Measurements from ENCODE around the gene TMF1. TPM values are rescaled to one million over a fixed set of nuclear protein-coding genes. Genes with fewer than 3 reads are reported as not detected.

The TMF1 gene
- total and polyA plus RNA-seq, 2 of the 8 experiments (the other 6 are each of a cell fraction or from before 2014, with no cell fraction given), result 1.4 to 18.3 TPM

GRCh38 chr3:68984011-68984530, 68.1 kb downstream of the TMF1 start:
- Histone ChIP-seq H3K9ac (replicated peaks in 1 of 4; ENCODE audit: extremely low read depth in 1 of 4, low read depth in 3 of 4, low read length in 3 of 4) (no peak overlapping the region), H3K23me2 (ENCODE audit: low read depth, low read length) (no peaks in the 10 kb centered on the region; the same call in 1 of the 2 replicates), H2AFZ (ENCODE audit: low read length) (no peak overlapping the region), H2BK12ac (ENCODE audit: low read depth, low read length) (no peak overlapping the region), H3K23ac (ENCODE audit: insufficient read length) (no peak overlapping the region), H3K14ac (ENCODE audit: insufficient read length) (peak overlapping the region; percentile 74), H3K79me1 (ENCODE audit: low read depth, low read length) (no peaks in the 10 kb centered on the region), H3K9me3 (ENCODE audit: insufficient read depth in 2 of 2, low read depth in 1 of 2, low read length in 1 of 2) (no peaks in the 10 kb centered on the region), H2AK5ac (ENCODE audit: low read depth, low read length) (no peak overlapping the region), H4K8ac (ENCODE audit: extremely low read depth, insufficient read depth, low read length) (no peak overlapping the region), H3K4me3 (ENCODE audit: extremely low read depth in 1 of 4, insufficient read depth in 2 of 4, low read depth in 3 of 4, low read length in 4 of 4) (no peak overlapping the region), H3K4me1 (replicated peaks in 1 of 4; ENCODE audit: control insufficient read depth in 3 of 4, insufficient read depth in 4 of 4, low read length in 3 of 4) (no peaks in the 10 kb centered on the region), H4K20me1 (replicated peaks in 1 of 2; ENCODE audit: control insufficient read depth in 1 of 2, insufficient read depth in 2 of 2, low read length in 2 of 2) (peaks cover 0 to 2% of the 10 kb centered on the region in 2 experiments), H3K27ac (ENCODE audit: low read depth, low read length) (no peak overlapping the region), H2BK120ac (replicated peaks; ENCODE audit: low read depth, low read length) (no peak overlapping the region), H2BK20ac (ENCODE audit: low read length) (no peak overlapping the region), H2BK15ac (ENCODE audit: low read length) (no peak overlapping the region), H4K91ac (replicated peaks; ENCODE audit: insufficient read length, low read length) (no peak overlapping the region), H4K5ac (ENCODE audit: insufficient read length, low read depth, low read length) (no peak overlapping the region), H3K56ac (replicated peaks; ENCODE audit: insufficient read length, low read depth, low read length) (no peak overlapping the region), H3K18ac (ENCODE audit: extremely low read depth, low read length) (no peak overlapping the region), H3K27me3 (replicated peaks in 1 of 4; ENCODE audit: control insufficient read depth in 3 of 4, extremely low read depth in 1 of 4, insufficient read depth in 3 of 4, low read length in 3 of 4) (peaks cover 0 to under 1% (median 0%) of the 10 kb centered on the region in 4 experiments; a peak in 1 of 7 replicates), H3K4ac (replicated peaks; ENCODE audit: insufficient read length, low read depth, low read length) (no peak overlapping the region), H3K79me2 (ENCODE audit: control insufficient read depth in 1 of 2, insufficient read depth in 2 of 2, low read length in 2 of 2) (no peaks in the 10 kb centered on the region), H3K36me3 (ENCODE audit: control insufficient read depth in 2 of 4, insufficient read depth in 4 of 4, low read length in 3 of 4) (peaks cover 0 to 19% (median 7%) of the 10 kb centered on the region in 4 experiments; a peak in 6 of 8 replicates), H3K4me2 (ENCODE audit: insufficient read depth in 1 of 2, low read depth in 2 of 2, low read length in 2 of 2) (no peak overlapping the region), H2BK5ac (ENCODE audit: low read depth, low read length) (no peak overlapping the region)
- WGBS, 2 experiments (ENCODE audit: extremely low coverage in 1 of 2, insufficient coverage in 1 of 2, insufficient read length in 1 of 2, insufficient replicate concordance in 2 of 2, low coverage in 1 of 2, low lambda C conversion rate in 2 of 2, missing lambda C conversion rate in 1 of 2), result 77 to 100% methylated on average over 1 to 5 of the region's 5 CpGs
- DNase-seq (ENCODE audit: low read depth in 1 of 2, low spot score in 2 of 2) (no peak), FAIRE-seq (no peak)
- ChIA-PET POLR2A (ENCODE audit: partially characterized antibody) (no interaction called here), CTCF (ENCODE audit: partially characterized antibody) (interaction anchor here (2.3 kb wide), 1 partner anchor 10 kb away, joined by 6 read pairs; no protein-coding TSS in a partner anchor)
- no peak for TF ChIP-seq NRF1 (IDR thresholded peaks at IDR 0.05; ENCODE audit: low read depth, low read length)
- no peak for TF ChIP-seq ZNF274 (IDR thresholded peaks at IDR 0.05; ENCODE audit: borderline replicate concordance, extremely low read depth, low read length)
- TF ChIP-seq TEAD4 (IDR thresholded peaks at IDR 0.05; ENCODE audit: low read depth, low read length), result no peak
- TF ChIP-seq POU5F1 (IDR thresholded peaks at IDR 0.05; ENCODE audit: low read depth, low read length), result no peak
- TF ChIP-seq SIRT6 (IDR thresholded peaks at IDR 0.05; ENCODE audit: low read length), result no peak
- no peak for TF ChIP-seq CEBPB (IDR thresholded peaks at IDR 0.05; ENCODE audit: low read depth, low read length)
- TF ChIP-seq CBX8 (IDR thresholded peaks at IDR 0.05; ENCODE audit: borderline replicate concordance, low read depth, low read length), result no peak
- no peak for TF ChIP-seq ATF2 (IDR thresholded peaks at IDR 0.05; ENCODE audit: low read length)
- TF ChIP-seq CHD2 (IDR thresholded peaks at IDR 0.05; ENCODE audit: low read length), result no peak
- no peak for TF ChIP-seq JUND (IDR thresholded peaks at IDR 0.05; ENCODE audit: low read length)
- TF ChIP-seq POLR2AphosphoS5 (IDR thresholded peaks at IDR 0.05; ENCODE audit: low read depth, low read length), result no peak
- no peak for TF ChIP-seq GTF2F1 (IDR thresholded peaks at IDR 0.05; ENCODE audit: borderline replicate concordance, low read depth, low read length)

All from H1 (cell line).